Central memory CD4-positive, alpha-beta T cell (primary cell): ENCODE data around the gene VSTM4.

ENCODE experiments used
- DNase-seq: peaks from one replicate; pipeline ENCODE4 v3.0.0; 2022
- total RNA-seq, 3 experiments: gene quantifications; one replicate each; lab custom pipeline; 2026; lab: John Stamatoyannopoulos, UW

VSTM4 gene, protein sequence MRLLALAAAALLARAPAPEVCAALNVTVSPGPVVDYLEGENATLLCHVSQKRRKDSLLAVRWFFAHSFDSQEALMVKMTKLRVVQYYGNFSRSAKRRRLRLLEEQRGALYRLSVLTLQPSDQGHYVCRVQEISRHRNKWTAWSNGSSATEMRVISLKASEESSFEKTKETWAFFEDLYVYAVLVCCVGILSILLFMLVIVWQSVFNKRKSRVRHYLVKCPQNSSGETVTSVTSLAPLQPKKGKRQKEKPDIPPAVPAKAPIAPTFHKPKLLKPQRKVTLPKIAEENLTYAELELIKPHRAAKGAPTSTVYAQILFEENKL
- 0 reads per million in 3 experiments for total RNA-seq

DNA sequence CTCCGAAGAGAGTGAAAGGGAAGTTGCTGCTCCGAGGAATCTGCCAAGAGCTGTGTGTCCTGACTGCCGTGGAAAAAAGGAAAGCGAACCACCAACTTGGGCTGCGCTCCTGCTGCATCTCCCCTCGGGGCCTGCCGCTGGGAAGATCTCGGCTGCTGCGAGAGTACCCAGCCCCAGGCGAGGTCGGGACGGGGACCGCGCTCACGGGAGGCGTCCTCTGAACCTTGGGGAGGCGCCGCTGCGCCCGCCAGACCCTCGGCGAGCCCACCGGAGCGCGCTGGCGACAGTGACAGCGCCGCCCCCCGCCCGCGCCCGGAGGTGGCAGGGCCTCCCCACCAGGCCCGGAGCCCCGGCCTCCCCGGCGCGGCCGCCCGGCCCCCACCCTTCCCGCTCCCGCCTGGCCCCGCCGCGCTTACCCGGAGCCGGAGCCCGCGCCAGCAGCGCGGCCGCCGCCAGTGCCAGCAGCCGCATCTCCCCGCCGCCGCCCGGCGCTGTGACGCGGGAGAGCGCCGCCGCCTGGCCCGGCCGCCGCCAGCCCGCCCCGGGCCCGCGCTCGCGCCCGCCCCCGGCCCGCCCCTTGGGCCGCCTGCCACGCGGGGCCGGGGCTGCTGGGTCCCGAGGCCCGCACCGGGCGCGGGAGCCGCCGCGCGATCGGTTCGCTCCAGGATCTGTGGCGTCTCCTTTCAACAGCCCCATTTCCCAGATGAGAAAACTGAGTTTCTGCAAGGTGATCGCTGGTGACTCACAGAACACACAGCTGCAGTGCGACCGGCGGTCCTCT lies at the start of gene VSTM4:
Gene VSTM4, minus strand, starts transcription at position 508 of the 781 bp plus-strand sequence. Its CDS starts 37 bp downstream, at position 471.
- no peak for DNase-seq

DNA sequence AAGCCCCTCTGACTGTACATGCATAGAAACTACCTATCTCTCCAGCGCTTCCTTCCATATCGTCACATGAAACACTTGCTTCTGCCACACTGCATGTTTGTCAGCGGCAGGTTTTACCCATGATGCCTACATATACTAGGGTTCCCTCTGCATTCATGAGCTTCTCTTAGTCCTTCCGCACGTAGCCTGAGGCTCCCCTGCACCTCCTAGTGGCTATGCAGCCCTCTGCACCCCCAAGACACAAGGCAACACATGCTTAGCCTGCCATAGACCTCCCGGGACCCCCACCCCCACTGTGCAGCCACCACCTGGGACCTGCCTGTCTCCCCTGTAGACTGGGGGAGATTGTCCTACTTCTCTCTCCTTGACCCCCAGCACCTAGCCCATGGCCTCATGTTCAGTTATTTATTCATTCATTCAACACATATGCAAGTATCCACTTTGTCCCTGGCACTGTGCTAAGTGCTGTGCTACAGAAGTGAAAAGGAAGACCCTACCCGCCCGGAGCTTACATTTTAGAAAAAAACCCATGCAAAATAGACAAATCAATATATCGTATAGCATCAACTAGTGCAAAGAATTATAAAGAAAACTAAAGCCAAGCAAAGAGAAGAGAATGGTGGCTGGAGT lies 49.4 kb upstream of the VSTM4 start:
- no peak for DNase-seq

DNA sequence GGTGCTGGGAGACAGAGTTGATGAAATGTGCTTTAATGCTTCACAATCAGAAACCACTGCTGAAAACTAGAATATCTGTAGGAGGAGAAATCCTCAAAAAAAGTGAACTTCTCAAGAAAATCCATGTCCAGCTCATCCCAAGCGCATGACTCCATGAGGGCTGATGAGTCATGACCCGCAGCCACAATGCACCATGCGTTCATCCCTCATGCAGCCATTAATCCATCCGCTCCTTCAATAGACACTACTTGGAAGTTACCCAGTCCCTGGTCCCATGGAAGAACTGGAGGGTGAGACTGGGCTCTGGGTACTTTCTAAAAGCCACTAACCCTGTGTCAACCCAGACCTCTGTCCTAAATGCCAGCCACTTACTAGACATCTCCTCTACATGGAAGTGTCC lies 48.4 kb upstream of the VSTM4 start:
- DNase-seq: no peak

DNA sequence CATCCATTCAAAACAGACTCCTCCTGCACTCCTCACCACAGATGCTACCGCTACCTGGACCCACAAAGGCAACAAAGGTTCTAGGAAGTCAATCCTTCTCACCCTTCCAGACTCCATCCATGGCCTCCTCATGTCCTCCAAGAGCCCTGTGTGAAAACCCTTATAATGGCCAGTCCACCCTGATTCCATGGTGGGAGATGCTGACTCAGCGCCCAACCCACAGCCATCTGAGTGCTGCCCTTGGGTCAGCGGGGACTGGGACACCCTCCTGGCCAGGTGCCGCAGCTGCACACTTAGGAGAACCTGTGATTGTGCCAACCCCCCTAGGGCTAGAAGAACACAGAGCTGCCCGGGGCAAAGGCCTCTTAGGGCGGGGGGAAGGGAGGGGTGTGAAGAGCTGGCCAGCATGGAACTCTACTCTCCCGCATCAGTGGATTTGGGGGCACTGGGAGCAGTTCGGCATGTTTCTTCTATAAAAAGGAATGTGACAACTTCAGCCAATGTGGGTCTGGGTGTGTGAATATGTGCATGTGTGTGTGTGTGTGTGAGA lies 47.5 kb upstream of the VSTM4 start:
- DNase-seq: no peak

DNA sequence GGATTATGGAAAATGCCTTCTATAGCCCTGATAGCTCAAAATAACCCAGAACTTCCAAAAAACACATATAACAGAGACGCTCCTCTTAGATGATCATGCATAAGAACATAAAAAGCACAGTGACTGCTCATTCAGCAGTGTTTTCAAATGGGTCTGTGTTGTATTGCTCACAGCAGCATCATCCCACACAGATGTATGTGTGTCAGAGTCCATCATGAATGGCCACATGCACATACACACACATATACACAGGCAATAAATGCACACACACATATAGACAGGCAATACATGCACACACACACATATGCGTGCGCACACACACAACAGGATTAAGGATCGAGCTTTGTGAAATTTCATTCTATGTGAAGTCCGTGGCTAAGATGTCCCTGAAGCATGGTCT lies 46.7 kb upstream of the VSTM4 start:
- DNase-seq: no peak

DNA sequence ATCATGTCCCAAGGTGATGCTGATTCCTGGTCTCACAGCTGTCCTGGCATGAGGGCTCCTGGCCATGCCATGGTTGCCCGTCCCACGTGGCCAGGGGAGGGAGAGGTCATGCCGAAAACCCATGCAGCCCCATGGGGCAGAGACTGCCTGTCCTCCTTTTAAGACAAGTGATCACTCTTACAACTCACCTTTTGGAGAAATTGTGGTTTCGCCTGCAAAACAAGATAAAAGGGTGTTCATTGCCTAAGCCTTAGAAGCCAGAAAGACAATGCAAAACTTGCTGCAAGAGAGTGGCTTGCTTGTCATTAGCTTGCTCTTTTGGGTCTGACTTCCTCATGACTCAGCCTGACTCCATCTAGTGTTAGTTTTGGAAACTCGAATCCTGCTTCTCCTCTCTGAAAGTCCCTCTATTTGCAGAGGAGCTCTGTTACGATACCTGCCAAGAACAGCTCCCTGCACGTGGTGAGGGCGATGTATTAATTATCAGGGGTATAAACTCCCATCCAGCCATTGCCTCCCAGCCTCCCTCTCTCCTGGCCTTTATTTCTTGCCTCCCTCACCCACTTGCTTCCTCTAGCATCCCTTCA lies 46.2 kb upstream of the VSTM4 start:
- no peak for DNase-seq

DNA sequence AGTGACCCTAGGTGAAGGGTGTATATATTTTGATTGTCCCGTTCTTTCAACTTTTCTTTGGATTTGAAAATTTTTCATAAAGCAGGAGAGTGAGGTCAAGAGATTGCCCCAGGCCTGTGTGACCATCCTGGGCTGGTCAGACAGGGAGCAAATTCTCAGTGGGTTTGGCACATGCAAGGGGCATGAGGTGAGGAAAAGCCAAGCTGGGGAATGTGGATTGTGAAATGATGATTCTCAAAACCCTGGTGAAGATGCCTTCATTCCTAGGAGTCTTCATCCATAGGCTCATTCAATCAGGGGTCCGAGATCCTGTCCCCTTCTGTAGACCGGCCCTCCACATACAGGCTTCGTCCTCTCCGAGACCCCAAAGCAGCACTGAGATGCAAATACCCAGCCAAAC lies 45.5 kb upstream of the VSTM4 start:
- DNase-seq: no peak

DNA sequence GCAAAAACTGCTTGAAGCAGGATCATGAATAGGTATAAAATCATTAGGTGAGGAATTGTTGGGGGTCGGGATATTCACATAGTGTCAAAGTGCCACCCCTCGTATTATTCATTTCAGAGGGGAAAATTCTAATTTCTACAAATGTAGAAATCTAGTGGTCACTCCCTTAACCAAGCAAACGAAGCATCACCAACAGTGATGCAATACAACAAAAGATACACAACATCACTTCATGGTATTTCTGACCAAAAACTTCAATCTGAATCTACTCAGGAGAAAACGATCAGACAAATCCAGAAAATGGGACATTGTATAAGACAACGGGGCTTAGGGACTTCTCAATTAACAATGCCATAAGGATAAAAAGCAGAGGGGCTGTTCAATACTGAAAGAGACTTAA lies 44.8 kb upstream of the VSTM4 start:
- DNase-seq: no peak

DNA sequence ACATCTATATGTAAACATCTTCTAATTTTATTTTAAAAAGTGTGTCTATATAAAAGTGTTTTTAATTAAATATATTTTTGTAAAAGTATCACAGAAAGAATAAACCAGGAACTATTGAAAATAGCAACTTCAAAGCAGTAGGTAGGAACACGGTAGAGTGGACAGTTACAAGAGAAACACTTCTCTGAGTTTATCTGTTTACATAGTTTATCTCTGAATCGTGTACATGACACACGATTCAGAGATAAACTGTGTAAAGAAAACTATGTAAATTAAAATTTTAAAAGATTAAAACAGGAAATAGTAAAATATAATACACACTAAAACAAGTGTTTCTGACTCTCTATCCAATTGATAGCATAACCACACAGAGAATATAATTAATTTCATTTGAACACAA lies 43.6 kb upstream of the VSTM4 start:
- no peak for DNase-seq

DNA sequence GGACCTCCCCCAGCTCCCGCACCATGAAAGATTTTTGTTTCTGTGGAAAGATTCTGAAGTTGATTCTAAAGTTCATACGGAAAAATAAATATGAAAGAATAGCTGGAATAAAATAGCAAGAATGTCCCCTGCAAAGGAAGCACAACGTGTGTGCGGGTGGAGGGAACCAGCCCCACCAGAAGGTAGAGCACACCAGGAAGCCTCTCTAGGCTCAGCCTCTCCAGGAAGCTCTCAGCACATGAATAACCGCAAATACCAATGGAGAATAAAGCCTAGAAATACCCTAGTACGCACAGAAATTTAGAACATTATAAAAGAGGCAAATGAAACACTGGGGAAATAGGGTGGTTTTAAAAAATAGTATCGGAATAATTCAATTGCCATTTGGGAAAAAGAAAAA lies 43.1 kb upstream of the VSTM4 start:
- no peak for DNase-seq

GRCh38 chr10:49157229-49157628 lies 41.9 kb upstream of the VSTM4 start:
- no peak for DNase-seq

DNA sequence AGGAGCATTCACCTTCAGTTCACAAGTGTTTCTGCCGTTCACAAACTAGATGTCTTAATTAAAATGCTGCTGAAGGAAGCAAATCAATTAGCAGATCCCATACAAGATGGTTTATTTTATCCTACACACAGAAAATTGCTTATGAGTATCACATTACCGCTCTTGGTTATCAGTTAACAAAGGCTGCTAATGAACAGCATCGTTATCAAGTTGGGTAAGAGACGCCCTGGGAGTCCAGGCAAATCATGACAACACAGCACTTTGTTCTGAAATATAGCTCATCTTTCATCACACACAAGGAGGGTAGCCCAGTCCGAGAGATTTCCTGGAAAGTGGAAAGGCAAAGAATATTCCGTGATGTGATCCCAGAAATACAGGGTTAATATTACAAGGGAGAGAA lies 39.3 kb upstream of the VSTM4 start:
- DNase-seq: no peak

GRCh38 chr10:49153971-49154370 lies 38.6 kb upstream of the VSTM4 start:
- no peak for DNase-seq

DNA sequence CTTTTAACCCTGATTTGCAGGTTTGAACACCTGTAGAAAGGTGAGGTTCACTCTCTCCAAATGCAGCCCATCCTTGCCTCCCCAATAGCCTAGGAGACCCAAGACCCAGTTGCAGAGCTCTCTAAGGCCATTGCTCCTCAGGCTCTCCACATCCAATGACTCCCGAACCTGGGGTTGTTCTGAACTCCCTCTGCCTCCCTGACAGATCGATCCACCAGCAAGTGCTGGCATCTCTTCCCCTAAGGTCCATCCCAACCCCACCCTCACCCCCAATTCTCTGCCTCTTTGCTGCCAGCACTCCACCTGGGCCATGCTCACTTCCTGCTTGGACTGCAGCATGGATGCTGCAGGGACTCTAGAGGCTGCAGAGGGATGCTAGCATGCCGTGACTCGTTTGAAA lies 37.8 kb upstream of the VSTM4 start:
- no peak for DNase-seq

GRCh38 chr10:49152663-49153062 lies 37.3 kb upstream of the VSTM4 start:
- no peak for DNase-seq

DNA sequence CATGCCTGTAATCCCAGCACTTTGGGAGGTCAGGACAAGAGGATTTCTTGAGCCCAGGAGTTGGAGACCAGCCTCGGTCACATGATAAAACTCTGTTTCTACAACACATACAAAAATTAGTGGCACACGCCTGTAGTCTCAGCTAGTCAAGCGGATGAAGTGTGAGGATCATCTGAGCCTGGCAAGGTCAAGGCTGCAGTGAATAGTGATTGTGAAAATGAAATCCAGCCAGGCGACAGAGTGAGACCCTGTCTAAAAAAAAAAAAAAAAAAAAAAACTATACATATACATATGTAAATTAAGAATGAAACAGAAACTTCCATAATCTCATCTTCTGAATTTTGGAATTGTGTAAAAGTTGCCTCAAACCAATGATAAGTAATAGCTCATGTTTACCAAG lies 36.7 kb upstream of the VSTM4 start:
- DNase-seq: no peak

GRCh38 chr10:49151481-49151880 lies 36.2 kb upstream of the VSTM4 start:
- DNase-seq: no peak

GRCh38 chr10:49151025-49151445 lies 35.7 kb upstream of the VSTM4 start:
- DNase-seq: no peak

- DNase-seq: no peak
These were observed 35.1 kb upstream of the VSTM4 start for GRCh38 chr10:49150426-49150825.

DNA sequence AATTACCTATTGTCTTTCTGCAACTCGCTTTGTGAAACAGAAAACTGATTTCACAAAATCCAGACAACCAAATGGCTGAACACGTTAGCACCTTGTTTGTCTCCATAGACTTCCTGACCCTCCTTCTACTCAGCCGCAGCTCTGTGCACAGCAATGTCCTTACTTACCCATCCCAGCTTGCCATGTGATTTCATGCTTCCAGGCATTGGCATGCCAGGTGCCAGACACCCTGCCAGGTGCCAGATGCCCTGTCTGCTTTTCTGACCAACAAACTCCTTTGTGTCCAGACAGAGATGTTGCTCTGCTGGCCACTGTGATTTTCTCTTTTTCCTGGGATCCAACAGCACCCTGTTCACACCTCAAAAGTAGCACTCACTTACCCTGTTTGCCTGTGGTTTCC lies 34.6 kb upstream of the VSTM4 start:
- DNase-seq: no peak

- no peak for DNase-seq
These were observed 28.9 kb upstream of the VSTM4 start for GRCh38 chr10:49144058-49144720.

- DNase-seq: no peak
These were observed 27.9 kb upstream of the VSTM4 start for GRCh38 chr10:49143249-49143648.
